ENCODE data around the gene ATXN1.

ATXN1 gene

DNA sequence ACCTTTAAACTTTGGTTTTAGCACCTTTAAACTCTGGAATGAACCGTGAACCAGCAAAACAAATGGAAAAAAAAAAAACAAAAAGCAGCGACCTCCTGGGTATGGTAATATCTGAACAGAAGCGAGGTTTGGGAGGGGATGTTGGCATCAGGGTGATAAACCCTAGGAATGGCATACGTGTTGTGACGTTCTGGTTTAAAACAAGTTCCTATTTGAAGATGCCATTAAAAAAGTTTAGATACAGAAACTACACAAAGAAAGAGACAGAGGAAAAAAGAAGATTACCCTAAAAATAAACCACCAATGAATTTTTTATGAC is 60.4 kb downstream of the ATXN1 start:
- no peaks in the 10 kb centered on the region for H3K79me2 ChIP-seq (ENCODE audit: low read length)
- no peak overlapping the region for H3K4me2 ChIP-seq (ENCODE audit: low read length)
- no peaks in the 10 kb centered on the region for H4K20me1 ChIP-seq (ENCODE audit: insufficient read depth, low read length)
- TF ChIP-seq, protein P1, sequence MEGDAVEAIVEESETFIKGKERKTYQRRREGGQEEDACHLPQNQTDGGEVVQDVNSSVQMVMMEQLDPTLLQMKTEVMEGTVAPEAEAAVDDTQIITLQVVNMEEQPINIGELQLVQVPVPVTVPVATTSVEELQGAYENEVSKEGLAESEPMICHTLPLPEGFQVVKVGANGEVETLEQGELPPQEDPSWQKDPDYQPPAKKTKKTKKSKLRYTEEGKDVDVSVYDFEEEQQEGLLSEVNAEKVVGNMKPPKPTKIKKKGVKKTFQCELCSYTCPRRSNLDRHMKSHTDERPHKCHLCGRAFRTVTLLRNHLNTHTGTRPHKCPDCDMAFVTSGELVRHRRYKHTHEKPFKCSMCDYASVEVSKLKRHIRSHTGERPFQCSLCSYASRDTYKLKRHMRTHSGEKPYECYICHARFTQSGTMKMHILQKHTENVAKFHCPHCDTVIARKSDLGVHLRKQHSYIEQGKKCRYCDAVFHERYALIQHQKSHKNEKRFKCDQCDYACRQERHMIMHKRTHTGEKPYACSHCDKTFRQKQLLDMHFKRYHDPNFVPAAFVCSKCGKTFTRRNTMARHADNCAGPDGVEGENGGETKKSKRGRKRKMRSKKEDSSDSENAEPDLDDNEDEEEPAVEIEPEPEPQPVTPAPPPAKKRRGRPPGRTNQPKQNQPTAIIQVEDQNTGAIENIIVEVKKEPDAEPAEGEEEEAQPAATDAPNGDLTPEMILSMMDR (IDR thresholded peaks at IDR 0.05; ENCODE audit: low read depth, low read length): no peak
- TF ChIP-seq EZH2phosphoT487 (IDR thresholded peaks at IDR 0.05; ENCODE audit: low read depth): no peak
- peaks cover 27% of the 10 kb centered on the region for H3K27me3 ChIP-seq (ENCODE audit: low read depth, low read length)
- no peaks in the 10 kb centered on the region for H3K4me1 ChIP-seq (ENCODE audit: low read length)
- H3K27ac ChIP-seq (ENCODE audit: low read length): no peak overlapping the region
- H2AFZ ChIP-seq (ENCODE audit: low read depth, low read length): no peak overlapping the region
- no peaks in the 10 kb centered on the region for H3K36me3 ChIP-seq (replicated peaks; ENCODE audit: low read depth, low read length)
- H3K9me3 ChIP-seq (ENCODE audit: insufficient read depth, low read length): no peaks in the 10 kb centered on the region
- no peak overlapping the region for H3K9ac ChIP-seq (ENCODE audit: low read length)
- no peak overlapping the region for H3K4me3 ChIP-seq (ENCODE audit: low read length)

DNA sequence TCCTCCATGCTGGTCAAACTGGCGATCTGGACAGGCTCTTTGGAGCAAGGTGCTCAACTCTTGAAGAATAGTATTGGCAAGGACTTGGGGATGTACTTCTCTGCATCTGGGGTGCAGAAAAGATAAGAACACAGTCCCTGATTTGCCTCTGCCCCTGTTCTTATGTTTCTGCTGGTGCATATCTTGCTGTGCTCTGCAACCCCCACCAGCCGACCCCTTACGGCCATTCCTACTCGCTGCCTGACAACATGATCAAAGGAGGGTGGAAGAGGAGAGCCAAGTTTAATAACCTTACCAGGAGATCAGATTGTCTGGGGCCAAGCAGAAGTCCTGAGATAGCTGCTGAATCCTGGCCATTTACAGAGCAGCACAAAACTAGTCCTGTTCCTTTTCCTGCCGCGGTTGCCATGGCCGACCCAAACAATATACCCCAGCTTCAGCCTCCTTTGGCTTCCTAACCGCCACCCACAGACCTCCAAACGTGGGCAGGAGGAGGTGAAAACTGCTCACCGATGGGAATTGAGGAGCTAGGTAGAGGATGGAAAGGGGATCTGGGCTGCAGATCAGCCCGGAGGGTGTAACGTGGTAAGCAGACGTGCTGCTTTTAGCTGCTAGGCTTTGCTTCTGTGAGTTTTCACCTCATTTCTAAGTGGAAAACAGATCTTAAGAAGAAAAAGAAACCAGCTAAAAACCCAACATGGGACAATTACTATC is 60.9 kb downstream of the ATXN1 start:
- peaks cover 27% of the 10 kb centered on the region for H3K27me3 ChIP-seq (ENCODE audit: low read depth, low read length)
- no peak overlapping the region for H3K4me2 ChIP-seq (ENCODE audit: low read length)
- no peaks in the 10 kb centered on the region for H3K4me1 ChIP-seq (ENCODE audit: low read length)
- TF ChIP-seq, protein P1 (IDR thresholded peaks at IDR 0.05; ENCODE audit: low read depth, low read length): no peak
- TF ChIP-seq EZH2phosphoT487 (IDR thresholded peaks at IDR 0.05; ENCODE audit: low read depth): no peak
- no peaks in the 10 kb centered on the region for H4K20me1 ChIP-seq (ENCODE audit: insufficient read depth, low read length)
- H3K27ac ChIP-seq (ENCODE audit: low read length): no peak overlapping the region
- H3K4me3 ChIP-seq (ENCODE audit: low read length): no peak overlapping the region
- no peaks in the 10 kb centered on the region for H3K9me3 ChIP-seq (ENCODE audit: insufficient read depth, low read length)
- no peaks in the 10 kb centered on the region for H3K36me3 ChIP-seq (replicated peaks; ENCODE audit: low read depth, low read length)
- H3K9ac ChIP-seq (ENCODE audit: low read length): no peak overlapping the region
- H2AFZ ChIP-seq (ENCODE audit: low read depth, low read length): no peak overlapping the region
- H3K79me2 ChIP-seq (ENCODE audit: low read length): no peaks in the 10 kb centered on the region

DNA sequence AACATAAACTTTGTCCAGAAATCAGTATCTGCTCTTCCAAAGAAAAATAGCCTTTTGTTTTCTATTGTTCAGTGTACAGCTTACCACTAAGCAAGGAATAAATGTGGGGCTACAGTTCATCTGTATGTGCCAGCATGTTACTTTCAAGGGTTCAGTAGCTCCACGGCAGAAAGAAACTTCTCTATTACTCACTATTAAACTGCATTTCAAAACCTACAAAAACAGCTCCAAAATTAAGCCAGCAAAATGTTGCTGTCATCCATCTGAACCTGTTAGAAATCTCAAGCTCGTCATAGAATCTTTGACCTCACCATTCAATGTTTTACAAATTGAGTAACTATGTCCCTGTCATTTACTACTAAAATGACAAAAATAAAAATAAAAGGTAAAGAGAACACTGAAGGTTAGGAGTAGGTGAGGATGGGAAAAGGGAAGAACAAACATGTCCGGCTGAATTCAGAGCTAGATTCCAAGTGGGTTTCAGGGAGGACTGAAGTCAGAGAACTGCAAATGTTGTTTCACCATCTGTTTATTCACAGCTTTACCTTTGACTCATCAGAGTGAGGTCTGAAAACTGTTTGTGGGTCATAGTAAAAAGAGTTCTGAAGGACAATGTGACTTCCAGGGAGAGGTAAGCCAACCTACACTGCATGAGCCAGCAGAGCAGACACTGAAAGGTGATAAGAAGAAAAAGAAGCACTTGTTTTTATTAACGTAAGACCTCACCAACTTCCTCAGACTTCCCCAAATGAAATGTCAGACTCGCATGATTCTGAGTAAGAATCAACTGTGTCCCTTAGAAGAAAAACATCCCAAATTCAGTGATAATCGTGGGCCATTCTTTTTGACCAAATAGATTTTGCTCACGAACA is 62.0 kb downstream of the ATXN1 start:
- Histone ChIP-seq H3K9ac (ENCODE audit: low read length) (no peak overlapping the region), H3K4me2 (ENCODE audit: low read length) (no peak overlapping the region), H3K27me3 (ENCODE audit: low read depth, low read length) (peaks cover 27% of the 10 kb centered on the region), H3K27ac (ENCODE audit: low read length) (no peak overlapping the region), H3K36me3 (replicated peaks; ENCODE audit: low read depth, low read length) (no peaks in the 10 kb centered on the region), H3K4me1 (ENCODE audit: low read length) (peaks cover 6% of the 10 kb centered on the region; the same call in 1 of the 2 replicates), H3K79me2 (ENCODE audit: low read length) (no peaks in the 10 kb centered on the region), H3K4me3 (ENCODE audit: low read length) (no peak overlapping the region), H3K9me3 (ENCODE audit: insufficient read depth, low read length) (no peaks in the 10 kb centered on the region), H4K20me1 (ENCODE audit: insufficient read depth, low read length) (no peaks in the 10 kb centered on the region), H2AFZ (ENCODE audit: low read depth, low read length) (no peak overlapping the region)
- no peak for TF ChIP-seq EZH2phosphoT487 (IDR thresholded peaks at IDR 0.05; ENCODE audit: low read depth)
- TF ChIP-seq, protein P1 (IDR thresholded peaks at IDR 0.05; ENCODE audit: low read depth, low read length): no peak

DNA sequence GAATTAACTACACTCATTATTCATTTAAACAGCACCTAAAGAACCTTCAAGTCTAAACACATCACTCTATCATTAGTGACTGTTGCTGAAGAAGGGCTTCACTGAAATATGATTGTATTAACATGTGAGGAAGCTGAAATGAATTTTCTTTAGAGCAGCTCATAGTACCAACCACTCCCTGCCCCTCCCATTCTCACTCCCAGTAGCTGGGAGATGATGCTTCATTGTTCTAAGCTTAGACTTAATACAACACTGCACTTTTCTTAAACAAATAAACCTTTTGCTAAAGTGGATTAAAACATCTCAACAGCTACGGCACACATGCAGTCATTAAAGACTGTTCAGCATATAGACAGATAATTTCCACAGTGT is 63.1 kb downstream of the ATXN1 start:
- no peak overlapping the region for H3K4me2 ChIP-seq (ENCODE audit: low read length)
- H3K79me2 ChIP-seq (ENCODE audit: low read length): no peaks in the 10 kb centered on the region
- no peaks in the 10 kb centered on the region for H3K9me3 ChIP-seq (ENCODE audit: insufficient read depth, low read length)
- H3K4me3 ChIP-seq (ENCODE audit: low read length): no peak overlapping the region
- H2AFZ ChIP-seq (ENCODE audit: low read depth, low read length): no peak overlapping the region
- H4K20me1 ChIP-seq (ENCODE audit: insufficient read depth, low read length): no peaks in the 10 kb centered on the region
- H3K36me3 ChIP-seq (replicated peaks; ENCODE audit: low read depth, low read length): no peaks in the 10 kb centered on the region
- TF ChIP-seq EZH2phosphoT487 (IDR thresholded peaks at IDR 0.05; ENCODE audit: low read depth): no peak
- TF ChIP-seq, protein P1 (IDR thresholded peaks at IDR 0.05; ENCODE audit: low read depth, low read length): no peak
- H3K9ac ChIP-seq (ENCODE audit: low read length): no peak overlapping the region
- peaks cover 27% of the 10 kb centered on the region for H3K27me3 ChIP-seq (ENCODE audit: low read depth, low read length)
- H3K4me1 ChIP-seq (ENCODE audit: low read length): peaks cover 6% of the 10 kb centered on the region; the same call in 1 of the 2 replicates
- no peak overlapping the region for H3K27ac ChIP-seq (ENCODE audit: low read length)
